ENCODE results near the gene BMPR2.
"Not testable (repeated sequence)": the region's sequence is repeated elsewhere in the genome, so short reads cannot be mapped to it uniquely, and the experiment has no call there.

GRCh38 chr2:202582846-202583245 lies 206.7 kb downstream of the BMPR2 start:
- not testable (repeated sequence) for TF ChIP-seq CTCF, POLR2A (IDR thresholded peaks at IDR 0.05)
